Endothelial cell of umbilical vein (primary cell): Measurements from ENCODE around the gene TRAK1.

Experiments
- EZH2 ChIP-seq: IDR thresholded peaks from 2 replicates; pipeline ENCODE4 v1.6.1; 2012; ENCODE audit warnings: borderline replicate concordance, low read depth, mild to moderate bottlenecking, moderate library complexity, low read length, inconsistent platforms; ENCODE audit not compliant: severe bottlenecking
- POLR2AphosphoS5 ChIP-seq: IDR thresholded peaks from 2 replicates; pipeline ENCODE4 v1.6.1; 2012; ENCODE audit warnings: low read depth, mild to moderate bottlenecking, control low read depth, low read length, moderate library complexity; ENCODE audit not compliant: insufficient read depth
- TF ChIP-seq, protein P1 (sequence below), 2 donors: IDR thresholded peaks; 1 replicate in 1 of 2; 2 replicates in 1 of 2; pipeline ENCODE4 v1.5.1; 2011; ENCODE audit warnings: low read length in 2 of 2, mild to moderate bottlenecking in 2 of 2, moderate library complexity in 2 of 2, control low read depth in 1 of 2, inconsistent platforms in 1 of 2, low read depth in 1 of 2; ENCODE audit not compliant: insufficient read depth in 1 of 2; ENCODE audit errors: extremely low read depth in 1 of 2

DNA sequence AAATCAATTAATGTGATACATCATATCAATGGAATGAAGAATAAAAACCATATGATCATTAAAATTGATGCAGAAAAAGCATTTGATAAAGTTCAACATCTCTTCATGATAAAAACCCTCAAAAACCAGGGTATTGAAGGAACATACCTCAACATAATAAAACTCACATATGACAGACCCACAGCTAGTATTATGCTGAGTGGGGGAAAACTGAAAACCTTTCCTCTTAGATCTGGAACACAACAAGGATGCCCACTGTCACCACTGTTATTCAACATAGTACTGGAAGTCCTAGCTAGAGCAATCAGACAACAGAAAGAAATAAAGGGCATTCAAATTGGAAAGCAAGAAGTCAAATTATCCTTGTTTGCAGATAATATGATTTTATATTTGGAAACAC lies 144.4 kb downstream of the TRAK1 start:
- TF ChIP-seq, protein P1, sequence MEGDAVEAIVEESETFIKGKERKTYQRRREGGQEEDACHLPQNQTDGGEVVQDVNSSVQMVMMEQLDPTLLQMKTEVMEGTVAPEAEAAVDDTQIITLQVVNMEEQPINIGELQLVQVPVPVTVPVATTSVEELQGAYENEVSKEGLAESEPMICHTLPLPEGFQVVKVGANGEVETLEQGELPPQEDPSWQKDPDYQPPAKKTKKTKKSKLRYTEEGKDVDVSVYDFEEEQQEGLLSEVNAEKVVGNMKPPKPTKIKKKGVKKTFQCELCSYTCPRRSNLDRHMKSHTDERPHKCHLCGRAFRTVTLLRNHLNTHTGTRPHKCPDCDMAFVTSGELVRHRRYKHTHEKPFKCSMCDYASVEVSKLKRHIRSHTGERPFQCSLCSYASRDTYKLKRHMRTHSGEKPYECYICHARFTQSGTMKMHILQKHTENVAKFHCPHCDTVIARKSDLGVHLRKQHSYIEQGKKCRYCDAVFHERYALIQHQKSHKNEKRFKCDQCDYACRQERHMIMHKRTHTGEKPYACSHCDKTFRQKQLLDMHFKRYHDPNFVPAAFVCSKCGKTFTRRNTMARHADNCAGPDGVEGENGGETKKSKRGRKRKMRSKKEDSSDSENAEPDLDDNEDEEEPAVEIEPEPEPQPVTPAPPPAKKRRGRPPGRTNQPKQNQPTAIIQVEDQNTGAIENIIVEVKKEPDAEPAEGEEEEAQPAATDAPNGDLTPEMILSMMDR (IDR thresholded peaks at IDR 0.05; ENCODE audit: extremely low read depth in 1 of 2, insufficient read depth in 1 of 2, low read depth in 1 of 2, low read length in 2 of 2), result no peak
- TF ChIP-seq EZH2 (no peak), POLR2AphosphoS5 (no peak)
